WI38 (cell line): ENCODE results near the gene BIRC6.
A peak's percentile ranks its signal among the peaks of the same experiment; 100 is the strongest.
"Not testable (repeated sequence)": the region's sequence is repeated elsewhere in the genome, so short reads cannot be mapped to it uniquely, and the experiment has no call there.

Source experiments
- H3K4me3 ChIP-seq: 2 replicates; pipeline ENCODE4 v1.5.1; 2011; ENCODE audit warnings: low read depth, mild to moderate bottlenecking, control low read depth, low read length
- TF ChIP-seq, protein P1 (sequence below): IDR thresholded peaks from 2 replicates; pipeline ENCODE4 v1.5.1; 2012; ENCODE audit warnings: low read depth, mild to moderate bottlenecking, control low read depth, low read length

Gene BIRC6

DNA sequence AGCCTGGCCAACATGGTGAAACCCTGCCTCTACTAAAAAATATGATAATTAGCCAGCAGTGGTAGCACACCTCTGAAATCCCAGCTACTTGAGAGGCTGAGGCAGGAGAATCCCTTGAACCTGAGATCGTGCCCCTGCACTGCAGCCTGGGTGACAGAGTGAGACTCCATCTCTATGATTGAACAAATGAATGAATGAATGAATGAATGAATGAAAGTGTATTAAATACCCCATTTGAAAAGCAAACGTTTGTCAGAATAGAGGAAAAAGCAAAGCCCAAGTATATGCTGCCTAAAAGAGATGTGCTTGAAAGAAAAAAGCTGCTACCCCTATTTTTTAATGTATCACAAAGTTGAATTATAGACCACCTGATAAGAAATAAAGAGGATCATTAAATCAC lies 181.9 kb downstream of the BIRC6 start:
- TF ChIP-seq, protein P1, sequence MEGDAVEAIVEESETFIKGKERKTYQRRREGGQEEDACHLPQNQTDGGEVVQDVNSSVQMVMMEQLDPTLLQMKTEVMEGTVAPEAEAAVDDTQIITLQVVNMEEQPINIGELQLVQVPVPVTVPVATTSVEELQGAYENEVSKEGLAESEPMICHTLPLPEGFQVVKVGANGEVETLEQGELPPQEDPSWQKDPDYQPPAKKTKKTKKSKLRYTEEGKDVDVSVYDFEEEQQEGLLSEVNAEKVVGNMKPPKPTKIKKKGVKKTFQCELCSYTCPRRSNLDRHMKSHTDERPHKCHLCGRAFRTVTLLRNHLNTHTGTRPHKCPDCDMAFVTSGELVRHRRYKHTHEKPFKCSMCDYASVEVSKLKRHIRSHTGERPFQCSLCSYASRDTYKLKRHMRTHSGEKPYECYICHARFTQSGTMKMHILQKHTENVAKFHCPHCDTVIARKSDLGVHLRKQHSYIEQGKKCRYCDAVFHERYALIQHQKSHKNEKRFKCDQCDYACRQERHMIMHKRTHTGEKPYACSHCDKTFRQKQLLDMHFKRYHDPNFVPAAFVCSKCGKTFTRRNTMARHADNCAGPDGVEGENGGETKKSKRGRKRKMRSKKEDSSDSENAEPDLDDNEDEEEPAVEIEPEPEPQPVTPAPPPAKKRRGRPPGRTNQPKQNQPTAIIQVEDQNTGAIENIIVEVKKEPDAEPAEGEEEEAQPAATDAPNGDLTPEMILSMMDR: no peak
- H3K4me3 ChIP-seq: no peak overlapping the region

DNA sequence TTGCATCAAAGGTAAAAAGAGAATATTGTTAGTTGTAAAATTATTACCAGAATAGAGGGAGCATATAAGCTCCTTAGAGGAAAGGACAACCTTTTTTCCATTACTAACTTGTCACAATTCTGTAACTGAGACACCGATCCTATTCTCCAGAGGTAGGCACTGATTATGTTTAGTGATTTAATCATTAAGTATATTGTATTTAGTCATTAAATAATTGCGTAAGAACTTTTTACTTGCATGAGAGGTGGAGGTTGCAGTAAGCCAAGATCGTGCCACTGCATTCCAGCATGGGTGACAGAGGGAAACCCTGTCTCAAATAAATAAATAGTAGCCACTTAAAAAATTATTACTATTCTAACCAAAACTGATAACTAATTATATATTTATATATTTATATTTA lies 195.7 kb downstream of the BIRC6 start:
- H3K4me3 ChIP-seq: not testable (repeated sequence)

DNA sequence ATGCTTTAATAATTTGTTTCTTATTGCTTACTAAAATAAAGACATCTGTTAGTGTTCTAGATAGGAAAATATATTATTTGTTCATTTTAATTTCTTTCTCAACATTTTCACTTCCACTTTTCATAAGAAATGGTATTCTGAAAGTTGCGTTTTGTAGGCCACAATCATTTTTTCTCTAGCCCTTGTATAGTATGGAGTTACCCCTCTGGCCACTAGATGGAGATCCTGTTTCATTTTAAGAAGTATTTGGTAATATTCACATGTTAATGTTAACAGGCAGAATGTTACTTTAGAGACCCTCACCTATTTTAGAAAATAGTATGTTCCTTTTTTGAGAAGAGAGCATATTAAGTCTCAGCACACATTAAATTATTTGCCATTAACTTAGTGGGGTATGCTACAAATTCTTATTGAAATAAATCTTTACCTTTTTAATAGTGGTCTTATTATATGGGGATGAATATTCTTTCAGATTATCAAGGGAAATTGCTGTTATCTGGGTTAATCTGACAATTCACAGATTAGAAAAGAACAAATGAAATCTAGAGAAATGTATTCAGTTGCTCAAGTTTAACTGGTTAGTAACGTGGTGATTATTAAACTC lies 197.1 kb downstream of the BIRC6 start:
- TF ChIP-seq, protein P1: peak; percentile 58
- no peak overlapping the region for H3K4me3 ChIP-seq

DNA sequence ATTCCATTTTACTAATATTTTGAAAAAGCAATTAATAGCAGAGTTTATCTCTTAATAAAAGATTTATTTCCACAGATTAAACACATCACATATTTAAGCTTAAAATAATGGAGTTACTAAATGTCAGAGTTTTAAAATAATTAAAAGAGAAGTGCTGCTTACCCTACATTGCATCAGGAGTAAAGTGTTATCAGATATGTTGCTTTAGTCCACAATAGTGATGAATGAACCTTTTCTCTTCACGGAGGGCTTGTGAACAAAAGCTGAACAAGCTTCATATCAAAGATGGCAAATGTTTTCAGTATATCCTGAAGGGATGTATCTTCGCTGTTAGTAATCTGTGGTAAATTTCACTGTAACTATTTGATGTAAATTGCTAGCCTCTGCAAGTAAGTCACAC lies 201.7 kb downstream of the BIRC6 start:
- no peak overlapping the region for H3K4me3 ChIP-seq
- TF ChIP-seq, protein P1: no peak

DNA sequence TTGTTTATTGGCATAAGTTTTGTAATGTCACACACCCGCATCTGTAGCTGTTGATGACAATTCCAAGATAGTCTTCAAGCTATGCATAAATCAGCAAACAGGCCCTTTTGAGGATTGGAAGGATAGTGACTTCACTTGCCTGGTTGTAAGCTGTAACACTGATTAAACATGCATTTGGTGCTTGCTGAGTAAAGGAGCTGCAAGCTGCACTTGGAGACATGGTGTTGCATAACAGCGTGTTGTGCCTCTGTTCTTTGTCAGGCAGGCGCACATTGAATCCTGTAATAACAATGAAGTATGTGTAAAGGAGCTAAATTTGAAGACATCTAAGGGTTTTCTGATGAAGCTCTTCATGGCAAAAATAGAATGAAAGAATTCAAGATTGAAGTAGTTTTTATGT lies 202.3 kb downstream of the BIRC6 start:
- TF ChIP-seq, protein P1: no peak
- H3K4me3 ChIP-seq: no peak overlapping the region

DNA sequence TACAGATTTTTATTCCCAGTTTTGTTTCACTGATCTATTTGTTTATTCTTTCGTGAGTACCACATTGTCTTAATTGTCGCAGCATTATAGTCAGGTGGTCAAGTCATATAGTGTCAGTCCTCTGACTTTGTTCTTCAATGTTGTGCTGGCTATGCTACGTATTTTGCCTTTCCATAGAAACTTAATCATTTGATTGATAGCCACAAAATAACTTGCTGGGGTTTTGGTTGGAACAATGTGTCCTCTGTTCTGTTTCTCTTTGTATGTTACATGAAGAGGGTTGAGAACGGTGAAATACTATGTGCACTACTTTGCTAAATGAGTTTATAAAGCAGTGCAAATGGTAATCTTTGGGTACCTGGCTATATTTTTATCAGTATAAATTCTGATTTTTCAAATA lies 206.1 kb downstream of the BIRC6 start:
- no peak overlapping the region for H3K4me3 ChIP-seq
- TF ChIP-seq, protein P1: no peak

DNA sequence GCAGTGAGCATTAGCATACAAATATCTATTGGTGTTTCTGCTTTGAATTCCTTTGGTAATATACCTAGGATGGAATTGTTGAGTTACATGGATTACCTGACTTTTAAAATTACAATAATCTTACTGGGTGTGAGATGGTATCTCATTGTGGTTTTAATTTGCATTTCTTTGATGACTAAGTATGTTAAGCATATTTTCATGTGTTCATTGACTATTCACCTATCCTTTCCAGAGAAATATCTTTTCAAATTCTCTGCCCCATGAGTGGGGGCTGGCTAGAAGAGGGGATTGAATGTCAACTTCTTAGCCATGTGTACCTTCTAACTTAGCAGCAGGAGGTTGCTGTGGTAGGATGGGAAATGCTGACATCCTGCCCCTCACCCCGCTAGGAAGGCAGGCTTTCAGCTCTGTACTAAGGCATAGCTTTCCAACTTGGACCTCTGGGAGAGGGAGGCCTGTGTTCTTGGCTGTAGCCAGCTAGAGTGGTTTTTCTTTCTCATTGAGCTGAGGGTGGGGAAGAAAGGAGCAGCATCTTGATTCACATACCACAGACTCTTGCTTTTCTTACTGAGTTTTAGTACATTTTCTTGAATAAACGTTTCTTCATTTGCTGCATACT lies 207.7 kb downstream of the BIRC6 start:
- TF ChIP-seq, protein P1: no peak
- no peak overlapping the region for H3K4me3 ChIP-seq

DNA sequence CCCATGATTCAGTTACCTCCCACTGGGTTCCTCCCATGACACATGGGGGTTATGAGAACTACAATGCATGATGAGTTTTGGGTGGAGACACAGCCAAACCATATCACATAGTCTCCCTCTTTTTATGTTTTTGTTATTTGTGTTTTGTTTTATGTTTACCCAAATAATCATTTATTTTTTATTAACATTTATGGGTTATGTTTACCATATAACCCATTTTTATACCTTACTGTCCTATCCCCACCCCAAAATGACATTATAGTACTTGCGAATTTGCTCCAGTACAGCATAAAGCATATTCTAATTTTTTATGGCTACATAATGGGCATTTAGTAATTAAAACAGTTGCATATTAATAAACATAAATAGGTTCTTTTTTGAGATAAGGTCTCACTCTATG lies 209.1 kb downstream of the BIRC6 start:
- TF ChIP-seq, protein P1: no peak

More for the DNA sequence above, 209.1 kb downstream of the BIRC6 start:
- no peak overlapping the region for H3K4me3 ChIP-seq
